NOMO-1 (cell line): ENCODE results near the gene OR5AC2.
A peak's percentile ranks its signal among the peaks of the same experiment; 100 is the strongest.

Experiments
- DNase-seq, 2 experiments: peaks; one replicate each; lab custom pipeline; 2025; ENCODE audit not compliant: unreplicated experiment in 2 of 2; lab: John Stamatoyannopoulos, UW

OR5AC2 gene, protein sequence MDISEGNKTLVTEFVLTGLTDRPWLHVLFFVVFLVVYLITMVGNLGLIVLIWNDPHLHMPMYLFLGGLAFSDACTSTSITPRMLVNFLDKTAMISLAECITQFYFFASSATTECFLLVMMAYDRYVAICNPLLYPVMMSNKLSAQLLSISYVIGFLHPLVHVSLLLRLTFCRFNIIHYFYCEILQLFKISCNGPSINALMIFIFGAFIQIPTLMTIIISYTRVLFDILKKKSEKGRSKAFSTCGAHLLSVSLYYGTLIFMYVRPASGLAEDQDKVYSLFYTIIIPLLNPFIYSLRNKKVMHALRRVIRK

DNA sequence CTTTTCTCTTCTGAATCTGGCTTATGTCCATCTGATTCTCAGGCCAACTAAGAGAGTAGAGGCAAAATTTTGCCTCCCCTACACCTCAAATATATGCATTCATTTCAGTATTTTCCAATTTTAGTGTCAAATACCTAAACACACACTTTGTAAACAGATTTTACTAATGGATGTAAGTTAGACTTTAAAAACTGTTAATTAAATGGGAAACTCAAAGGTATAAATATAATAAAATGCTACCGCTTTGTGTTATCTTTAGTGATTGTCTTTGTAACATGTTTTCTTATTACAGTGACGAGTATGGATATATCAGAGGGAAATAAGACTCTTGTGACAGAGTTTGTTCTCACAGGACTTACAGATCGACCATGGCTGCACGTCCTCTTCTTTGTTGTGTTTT lies at the start of gene OR5AC2:
OR5AC2 (plus strand) TSS at position 301 of the 400 bp plus-strand sequence; CDS start at position 301, 0 bp downstream.
- no peak for DNase-seq

DNA sequence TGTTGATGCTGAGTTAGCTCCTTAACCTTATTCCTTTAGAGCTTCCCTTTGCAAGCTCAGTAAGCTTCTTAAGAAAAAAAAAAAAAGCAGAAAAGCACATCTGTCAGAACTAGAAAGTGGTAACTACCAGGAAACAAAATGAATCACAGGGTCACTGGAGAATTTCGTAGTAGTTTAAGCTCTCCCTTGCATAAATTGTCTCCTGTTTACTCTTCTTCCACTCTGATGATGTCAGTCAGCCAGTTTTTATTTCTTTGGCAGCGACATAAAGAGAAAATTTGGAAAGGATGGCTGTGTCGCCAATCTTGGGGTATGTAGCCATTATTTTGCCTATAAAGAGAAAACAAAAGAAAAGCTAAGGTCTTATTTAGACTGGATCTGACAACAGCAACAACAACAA lies 48.7 kb upstream of the OR5AC2 start:
- no peak for DNase-seq

DNA sequence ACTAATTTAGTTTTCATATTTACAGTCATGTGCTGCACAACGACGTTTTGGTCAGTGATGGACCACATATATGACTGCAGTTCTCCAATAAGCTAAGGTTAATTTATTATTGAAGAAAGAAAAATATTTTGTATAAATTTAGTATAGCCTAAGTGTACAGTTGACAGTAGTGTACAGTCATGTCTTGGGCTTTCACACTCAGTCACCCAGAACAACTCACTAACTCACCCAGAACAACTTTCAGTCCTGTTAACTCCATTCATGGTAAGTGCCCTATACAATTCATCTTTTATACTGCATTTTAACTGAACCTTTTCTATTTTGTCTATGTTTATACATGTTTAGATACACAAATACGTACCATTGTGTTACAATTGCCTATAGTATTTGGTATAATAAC lies 48.1 kb upstream of the OR5AC2 start:
- no peak for DNase-seq

DNA sequence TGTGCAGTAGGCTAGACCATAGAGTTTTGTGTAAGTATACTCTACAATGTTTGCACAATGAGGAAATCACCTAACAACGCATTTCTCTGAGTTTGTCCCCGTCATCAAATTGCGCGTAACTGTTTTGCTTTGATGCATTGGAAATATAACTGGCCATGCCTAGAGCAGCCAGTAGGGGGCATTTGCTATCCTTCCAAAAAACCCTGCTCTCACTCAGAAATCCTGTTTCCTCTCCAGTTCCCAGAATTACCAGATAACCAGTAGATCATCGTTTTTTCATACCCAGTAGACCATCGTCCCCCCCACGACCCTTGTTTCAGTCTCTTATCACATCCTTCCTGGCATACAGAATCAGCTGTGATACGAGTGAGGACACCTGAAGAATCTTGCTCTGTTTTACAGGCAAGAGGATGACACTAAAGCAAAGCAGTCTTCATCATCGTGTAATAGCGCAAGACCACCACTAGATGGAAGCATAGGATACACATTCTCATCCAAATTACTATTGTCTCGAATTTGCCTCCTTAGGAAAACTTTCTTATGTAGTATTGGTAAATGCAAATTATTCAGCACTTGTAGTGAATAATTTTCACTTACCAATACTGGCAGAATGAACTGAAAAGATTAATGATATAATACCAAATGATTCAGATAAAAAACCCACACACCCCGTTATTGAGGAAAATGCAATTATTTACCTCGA lies 47.5 kb upstream of the OR5AC2 start:
- peak; percentile 45 to 80 for DNase-seq

DNA sequence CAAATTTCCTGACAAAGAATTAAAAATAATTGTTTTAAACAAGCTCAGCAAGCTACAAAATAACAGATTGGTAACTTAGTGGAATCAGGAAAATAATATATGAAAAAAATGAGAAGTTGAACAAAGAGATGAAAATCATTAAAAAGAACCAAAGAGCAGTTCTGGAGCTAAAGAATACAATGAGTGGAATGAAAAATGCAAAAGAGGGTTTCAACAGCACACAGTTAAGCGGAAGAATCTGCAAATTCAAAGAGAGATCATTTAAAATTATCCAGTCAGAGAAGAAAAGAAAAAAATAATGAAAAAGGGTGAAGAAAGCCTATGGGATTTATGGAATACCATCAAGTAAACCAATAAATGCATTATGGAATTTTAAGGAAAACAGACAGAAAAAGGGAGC lies 45.6 kb upstream of the OR5AC2 start:
- no peak for DNase-seq

DNA sequence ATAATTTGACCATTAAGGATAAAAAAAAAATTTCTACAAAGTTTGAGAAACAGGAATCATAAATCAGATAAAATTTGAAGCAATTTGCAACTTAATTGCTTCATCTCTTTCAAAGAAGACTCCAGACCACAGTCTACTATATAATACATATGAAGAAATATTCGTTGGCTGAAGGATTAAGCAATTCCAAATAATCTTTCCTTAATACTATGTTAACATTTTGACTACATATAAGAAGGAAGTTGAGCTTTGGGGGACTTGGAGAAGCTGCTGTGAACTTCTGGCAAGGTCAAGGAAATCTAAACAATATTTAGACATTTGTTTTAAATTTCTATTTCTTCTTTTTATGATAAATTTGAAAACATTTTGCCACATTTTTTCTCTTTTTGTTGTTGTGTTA lies 38.4 kb upstream of the OR5AC2 start:
- peak; percentile 31 to 91 for DNase-seq

DNA sequence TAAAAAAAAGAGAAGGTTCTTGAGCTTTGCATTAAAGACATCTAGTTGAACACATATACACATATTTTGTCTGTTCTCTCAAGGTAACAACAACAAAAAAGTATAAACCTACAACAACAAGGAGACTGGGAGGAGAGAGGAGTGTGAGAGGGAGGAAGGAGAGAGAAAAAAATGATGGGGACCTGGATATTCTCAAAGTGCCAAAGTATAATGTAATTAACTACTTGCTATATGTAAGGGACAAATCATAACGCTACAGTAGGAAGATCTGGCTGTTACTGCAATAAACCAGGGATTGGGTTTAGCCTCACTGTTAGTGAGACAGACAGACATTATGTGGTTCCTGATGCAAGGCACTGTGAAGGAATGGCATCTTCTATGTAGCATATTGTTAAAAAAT lies 37.7 kb upstream of the OR5AC2 start:
- DNase-seq, result no peak

DNA sequence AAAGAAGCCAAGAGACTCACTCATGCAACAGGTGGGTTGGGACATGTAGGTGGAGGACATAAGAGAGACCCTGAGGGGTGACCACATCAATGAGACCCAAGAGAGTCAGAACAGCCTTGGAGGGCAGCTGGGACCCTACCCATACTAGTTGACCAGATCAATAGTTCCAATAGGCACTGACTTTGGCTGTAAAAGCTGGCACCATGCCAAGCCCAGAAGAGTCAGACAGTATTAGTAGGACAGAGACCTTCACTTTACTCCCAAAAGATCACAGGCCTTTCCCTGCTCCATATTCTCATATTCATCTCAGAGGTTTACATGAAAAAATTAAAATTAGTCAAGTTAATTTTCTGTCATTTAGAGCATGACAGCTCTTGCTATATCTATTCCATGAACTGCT lies 30.9 kb upstream of the OR5AC2 start:
- no peak for DNase-seq

DNA sequence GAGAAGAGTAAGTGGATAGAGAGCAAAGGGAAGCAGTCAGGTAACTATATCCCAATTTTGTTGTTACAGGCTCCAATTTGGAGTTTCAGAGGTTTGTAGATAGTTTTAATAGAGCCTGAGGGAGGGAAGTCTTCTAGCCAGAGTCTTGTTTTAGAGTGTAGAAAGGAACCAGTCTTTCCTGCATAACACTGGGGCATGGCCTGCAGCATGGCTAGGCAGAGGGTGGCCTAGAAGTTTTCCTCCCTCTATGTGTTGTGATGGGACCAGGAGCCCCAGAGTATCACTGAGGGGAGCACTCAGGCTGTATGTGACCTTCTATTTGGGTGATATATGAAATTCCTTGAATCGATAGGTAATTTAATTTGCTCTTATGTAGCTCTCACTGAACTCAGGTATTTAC lies 29.3 kb upstream of the OR5AC2 start:
- no peak for DNase-seq

DNA sequence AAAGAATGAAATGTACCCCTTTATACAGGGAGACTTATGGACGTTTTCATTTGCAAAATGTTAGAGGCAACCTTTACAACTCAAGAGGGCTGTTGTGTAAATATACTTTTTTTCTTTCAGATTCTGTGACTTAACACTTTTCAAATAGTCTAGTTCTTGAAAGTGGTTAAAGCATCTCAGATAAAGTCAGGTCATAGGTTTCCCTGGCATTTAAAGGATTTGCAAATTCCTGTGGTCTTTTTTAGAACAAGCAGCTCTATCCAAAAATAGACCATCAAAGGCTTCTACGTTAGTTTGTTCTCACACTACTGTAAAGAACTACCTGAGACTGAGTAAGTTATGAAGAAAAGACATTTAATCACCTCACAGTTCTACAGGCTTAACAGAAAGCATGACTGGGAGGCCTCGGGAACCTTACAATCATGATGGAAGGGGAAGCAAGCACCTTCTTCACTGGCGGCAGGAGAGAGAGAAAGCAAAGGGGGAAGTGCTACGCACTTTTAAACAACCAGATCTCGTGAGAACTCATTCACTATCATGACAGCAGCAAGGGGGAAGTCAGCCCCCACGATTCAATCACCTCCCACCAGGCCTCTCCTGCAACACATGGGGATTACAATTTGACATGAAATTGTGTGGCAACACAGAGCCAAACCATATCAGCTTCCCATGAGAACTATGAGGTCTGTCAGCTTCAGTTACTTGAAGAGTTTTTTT lies 28.6 kb upstream of the OR5AC2 start:
- DNase-seq, result peak; percentile 16 to 18

DNA sequence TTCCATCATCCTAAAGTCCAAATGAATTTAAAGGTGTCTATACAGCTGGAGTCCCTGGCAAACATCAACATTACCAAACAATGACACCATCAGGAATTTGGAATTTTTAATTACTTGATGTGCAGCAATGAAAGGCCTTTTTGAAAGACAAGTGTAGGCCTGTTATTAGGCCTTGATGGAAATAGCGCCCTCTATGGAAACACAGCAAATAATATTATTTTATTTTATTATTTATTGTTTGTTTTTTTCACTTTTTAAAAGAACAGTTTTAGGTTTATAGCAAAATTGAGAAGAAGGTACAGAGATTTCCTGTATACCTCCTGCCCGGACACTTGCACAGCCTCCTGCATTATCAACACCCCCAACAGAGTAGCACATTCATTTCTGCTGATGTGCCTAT lies 18.1 kb upstream of the OR5AC2 start:
- no peak for DNase-seq

DNA sequence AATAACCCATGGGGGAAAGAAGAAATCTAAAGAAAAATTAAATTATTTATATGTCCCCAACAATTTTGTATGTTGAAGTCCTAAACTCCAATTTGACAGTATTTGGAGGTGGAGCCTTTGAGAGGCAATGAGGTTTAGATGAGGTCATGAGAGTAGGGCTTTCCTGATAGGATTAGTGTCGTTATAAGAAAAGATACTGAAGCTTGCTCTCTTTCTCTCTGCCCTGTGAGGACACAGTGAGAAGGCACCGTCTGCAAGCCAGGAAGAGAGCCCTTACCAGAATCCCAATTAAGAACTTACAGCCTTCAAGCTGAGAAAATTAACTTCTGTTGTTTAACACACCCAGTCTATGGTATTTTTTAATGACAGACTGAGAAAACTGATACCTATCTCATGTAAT lies 16.1 kb upstream of the OR5AC2 start:
- no peak for DNase-seq

DNA sequence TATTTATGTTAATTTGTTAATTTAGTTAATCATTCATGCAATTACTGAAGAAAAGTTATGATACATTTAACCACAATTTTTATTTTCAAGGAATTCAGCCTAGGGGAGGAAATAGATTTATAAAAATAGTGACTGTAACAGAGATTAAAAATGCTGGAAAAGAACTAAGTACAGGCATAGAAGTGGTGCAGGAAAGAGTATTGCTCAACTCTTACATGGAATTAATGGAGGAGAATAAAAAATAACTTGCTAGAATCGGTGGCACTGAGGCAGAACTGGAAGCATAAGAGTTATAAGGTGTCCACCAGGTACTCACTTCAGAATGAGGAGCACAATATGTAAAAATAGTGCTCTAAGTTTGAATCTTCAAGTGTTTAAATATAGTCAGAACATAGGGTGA lies 13.5 kb upstream of the OR5AC2 start:
- DNase-seq, result no peak

DNA sequence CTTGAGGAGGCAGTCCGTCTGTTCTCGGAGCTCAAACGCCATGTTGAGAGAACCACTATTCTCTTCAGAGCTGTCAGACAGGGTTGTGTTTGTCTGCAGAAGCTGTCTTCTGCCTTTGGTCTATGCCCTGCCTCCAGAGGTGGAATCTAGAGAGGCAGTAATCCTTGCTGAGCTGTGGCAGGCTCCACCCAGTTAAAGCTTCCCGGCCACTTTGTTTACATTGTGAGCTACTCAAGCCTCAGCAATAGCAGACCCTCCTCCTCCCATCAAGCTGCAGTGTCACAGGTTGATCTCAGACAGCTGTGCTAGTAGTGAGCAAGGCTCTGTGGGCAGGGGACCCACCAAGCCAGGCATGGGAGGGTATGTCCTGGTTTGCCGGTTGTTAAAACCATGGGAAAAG lies 8.9 kb downstream of the OR5AC2 start:
- DNase-seq, result no peak

DNA sequence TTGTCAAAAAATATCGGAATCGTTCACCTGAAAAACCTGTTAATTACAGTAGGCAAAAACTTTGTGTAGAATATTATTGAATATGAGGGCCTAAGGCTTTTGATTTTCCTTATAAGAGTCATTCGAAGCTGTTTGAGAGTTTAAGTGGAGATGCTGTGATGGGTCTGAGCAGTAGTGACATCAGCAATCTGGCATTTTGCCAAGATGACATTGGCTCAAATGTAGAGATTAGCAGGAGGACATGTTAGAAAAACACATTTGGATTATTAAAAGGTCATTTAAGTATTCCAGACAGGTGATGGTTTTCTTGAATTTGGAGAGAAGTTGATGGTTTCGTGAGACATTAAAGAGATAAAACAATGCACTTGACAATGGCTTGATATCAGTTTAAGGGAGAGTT lies 12.9 kb downstream of the OR5AC2 start:
- no peak for DNase-seq

DNA sequence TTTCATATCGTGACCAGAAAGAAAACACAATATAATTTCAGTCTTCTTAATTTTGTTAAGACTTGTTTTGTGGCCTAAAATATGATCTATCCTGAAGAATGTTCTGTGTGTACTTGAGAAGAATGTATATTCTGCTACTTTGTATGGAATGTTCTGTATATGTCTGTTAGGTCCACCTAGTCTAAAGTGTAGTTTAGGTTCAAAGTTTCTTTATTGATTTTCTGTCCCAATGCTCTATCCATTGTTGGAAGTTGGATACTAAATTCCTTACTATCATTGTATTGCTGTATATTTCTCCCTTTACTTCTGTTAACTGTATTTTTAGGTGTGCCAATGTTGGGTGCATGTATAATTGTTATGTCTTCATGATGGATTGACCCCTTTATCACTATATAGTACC lies 21.2 kb downstream of the OR5AC2 start:
- DNase-seq, result no peak

DNA sequence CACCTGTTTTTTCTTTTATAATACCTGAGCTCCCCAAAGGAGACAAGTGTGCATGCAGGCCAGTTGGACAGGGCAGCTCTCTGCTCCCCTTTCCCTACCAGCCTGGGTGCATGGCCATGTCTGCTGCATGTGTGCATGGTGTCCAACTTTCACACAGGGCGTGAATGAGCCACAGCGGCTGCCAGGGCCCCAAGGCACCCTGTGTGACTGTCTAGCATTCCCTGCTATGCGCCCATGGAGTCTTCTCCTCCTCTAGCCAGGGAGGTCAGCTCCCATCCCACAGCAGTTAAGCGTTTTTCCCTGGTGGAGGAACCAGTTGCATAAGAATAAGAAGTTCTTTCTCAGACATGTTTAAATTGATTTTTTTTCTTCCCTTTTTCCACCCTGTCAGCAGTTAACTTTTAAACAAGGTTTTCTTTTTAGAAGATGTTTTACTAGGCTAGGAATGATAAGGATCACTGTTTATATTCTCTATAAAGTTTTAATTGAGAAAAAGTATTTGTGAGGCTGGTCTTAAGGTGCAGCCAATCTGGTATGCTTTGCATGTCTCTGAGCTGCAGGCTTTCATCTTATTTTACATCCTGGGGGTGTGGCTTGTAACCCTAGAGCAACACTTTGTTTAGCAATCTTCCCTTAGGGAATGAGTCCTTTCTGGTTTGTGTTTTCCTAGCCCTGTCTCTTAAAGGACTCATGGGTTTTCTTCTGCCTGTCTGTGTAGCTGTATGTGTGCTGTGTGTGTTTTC lies 23.0 kb downstream of the OR5AC2 start:
- DNase-seq, result no peak

DNA sequence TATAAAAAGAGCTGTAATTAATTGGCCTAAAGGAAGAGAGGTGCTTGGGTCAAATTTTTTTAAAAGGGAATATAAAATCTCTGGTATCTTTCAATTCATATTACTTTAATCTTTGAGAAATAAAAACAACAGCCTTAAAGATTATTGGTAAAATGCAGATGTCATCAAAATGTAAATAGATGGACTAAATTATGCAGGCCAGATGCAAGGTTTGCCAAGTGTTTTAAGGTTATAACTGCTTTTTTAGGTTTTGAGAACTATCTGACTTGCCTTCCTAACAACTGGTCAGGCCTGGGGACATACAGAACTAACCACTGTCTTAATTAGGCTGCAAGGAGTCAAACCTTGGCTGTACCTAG lies 23.6 kb downstream of the OR5AC2 start:
- DNase-seq, result no peak

DNA sequence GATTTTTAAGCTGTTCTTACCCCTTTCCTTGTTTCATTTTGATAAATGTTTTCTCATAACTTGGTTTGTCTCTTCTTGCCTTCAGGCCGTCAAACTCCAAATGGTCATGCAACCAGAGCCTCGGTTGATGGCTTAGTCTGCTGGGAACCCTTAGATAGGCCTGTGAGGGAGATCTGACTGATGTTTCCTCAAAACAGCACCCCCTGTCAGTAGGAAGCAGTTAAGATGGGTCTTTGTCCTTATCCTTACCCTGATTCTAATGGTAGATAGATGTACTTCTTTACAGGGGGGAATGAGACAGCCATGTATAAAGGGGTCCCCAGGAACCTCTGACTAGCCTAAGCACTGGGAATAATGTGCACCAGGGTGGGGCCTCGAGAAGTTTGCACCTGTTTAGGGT lies 27.3 kb downstream of the OR5AC2 start:
- DNase-seq, result no peak

DNA sequence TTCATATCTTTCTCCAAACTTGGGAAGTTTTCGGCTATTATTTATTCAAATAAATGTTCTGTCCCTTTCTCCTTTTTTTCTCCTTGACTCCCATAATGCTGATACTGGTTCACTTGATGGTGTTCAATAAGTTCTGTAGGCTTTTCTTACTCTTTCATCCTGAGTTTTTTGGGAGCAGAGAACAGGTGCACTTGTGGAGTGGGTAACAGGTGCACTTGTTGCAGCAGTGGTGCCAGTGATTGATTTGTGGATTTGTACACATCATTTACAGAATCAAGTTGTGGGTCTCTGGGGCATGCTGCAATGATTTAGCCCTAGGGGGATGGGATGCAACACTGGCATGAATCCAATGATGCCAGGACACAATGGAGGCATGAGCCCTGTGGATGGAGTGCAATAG lies 28.7 kb downstream of the OR5AC2 start:
- no peak for DNase-seq

DNA sequence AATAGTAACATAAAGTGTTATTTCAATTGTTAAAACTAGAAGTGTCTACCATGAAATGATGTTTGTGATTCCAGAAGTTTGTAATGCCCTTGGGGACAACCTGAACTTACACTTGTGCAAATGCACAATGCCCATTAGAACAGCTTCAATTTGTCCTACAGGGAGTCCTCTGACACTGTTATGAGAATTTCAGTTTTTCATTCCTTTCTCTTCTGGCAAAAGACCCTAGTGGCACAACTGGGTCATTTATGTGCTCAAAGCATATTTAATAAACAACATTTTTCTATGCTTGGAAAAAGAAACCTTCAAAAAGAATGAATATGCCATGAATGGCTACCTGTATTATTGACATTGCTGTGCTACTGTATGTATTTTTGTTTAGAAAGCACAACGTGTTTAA lies 43.4 kb downstream of the OR5AC2 start, which contains the start of gene OR5H1:
OR5H1 (plus strand) TSS at position 301 of the 400 bp plus-strand sequence. CDS start 1,977 bp downstream, outside the sequence.
- DNase-seq, result no peak
